ENCODE results near the gene UBXN6.

UBXN6 gene

GRCh38 chr19:4474514-4475022 is 17.0 kb upstream of the UBXN6 start:
- H3K4ac ChIP-seq (ENCODE audit: low read depth in 1 of 2, low read length in 2 of 2): peak overlapping the region in 1 of 2 experiments; percentile 39
- H2BK15ac ChIP-seq (ENCODE audit: low read depth, poor library complexity, severe bottlenecking): no peak overlapping the region
- 47% methylated on average over 9 of the region's 13 CpGs for WGBS
- no peak overlapping the region for H2AFZ ChIP-seq (ENCODE audit: low read depth, low read length)
- H3K27ac ChIP-seq (ENCODE audit: low read length, poor library complexity, severe bottlenecking): peak overlapping the region; percentile 73
- no peak overlapping the region for H2AK5ac ChIP-seq (ENCODE audit: low read length, severe bottlenecking)
- peak overlapping the region; percentile 45 to 86 for H3K4me3 ChIP-seq (ENCODE audit: insufficient read depth in 1 of 2, low read depth in 1 of 2, low read length in 2 of 2)
- H3K4me2 ChIP-seq (ENCODE audit: low read length, poor library complexity, severe bottlenecking): peak overlapping the region; percentile 99
- DNase-seq: peak; percentile 78
- H4K91ac ChIP-seq (ENCODE audit: low read length): peak overlapping the region; percentile 48
- no peak overlapping the region for H3K18ac ChIP-seq (ENCODE audit: low read depth in 1 of 2, low read length in 2 of 2)
- no peak overlapping the region for H3K23ac ChIP-seq (ENCODE audit: low read length in 2 of 2)
- H3K27me3 ChIP-seq (ENCODE audit: control insufficient read depth in 1 of 2, insufficient read depth in 1 of 2, low read length in 2 of 2): no peaks in the 10 kb centered on the region
- H2BK5ac ChIP-seq (ENCODE audit: low read depth, low read length, poor library complexity, severe bottlenecking): no peak overlapping the region
- H3K36me3 ChIP-seq (ENCODE audit: control insufficient read depth in 1 of 2, insufficient read depth in 2 of 2, low read depth in 1 of 2, low read length in 2 of 2): peaks cover 35 to 36% of the 10 kb centered on the region in 2 experiments
- no peaks in the 10 kb centered on the region for H3K9me3 ChIP-seq (ENCODE audit: control insufficient read depth, low read length)
- no peak overlapping the region for H2BK12ac ChIP-seq (ENCODE audit: low read length in 2 of 2)
- H3K9ac ChIP-seq (ENCODE audit: low read length): peak overlapping the region; percentile 73
- peak overlapping the region; percentile 63 for H4K8ac ChIP-seq (ENCODE audit: low read length)
- no peak overlapping the region for H2BK120ac ChIP-seq (ENCODE audit: low read depth, low read length)
- no peak overlapping the region for H3K14ac ChIP-seq (ENCODE audit: low read length in 2 of 2)
- H3K79me1 ChIP-seq (replicated peaks; ENCODE audit: low read length, poor library complexity, severe bottlenecking): peaks cover 18% of the 10 kb centered on the region
- peaks cover 24% of the 10 kb centered on the region for H3K4me1 ChIP-seq (ENCODE audit: control insufficient read depth, insufficient read depth, low read depth, low read length)

DNA sequence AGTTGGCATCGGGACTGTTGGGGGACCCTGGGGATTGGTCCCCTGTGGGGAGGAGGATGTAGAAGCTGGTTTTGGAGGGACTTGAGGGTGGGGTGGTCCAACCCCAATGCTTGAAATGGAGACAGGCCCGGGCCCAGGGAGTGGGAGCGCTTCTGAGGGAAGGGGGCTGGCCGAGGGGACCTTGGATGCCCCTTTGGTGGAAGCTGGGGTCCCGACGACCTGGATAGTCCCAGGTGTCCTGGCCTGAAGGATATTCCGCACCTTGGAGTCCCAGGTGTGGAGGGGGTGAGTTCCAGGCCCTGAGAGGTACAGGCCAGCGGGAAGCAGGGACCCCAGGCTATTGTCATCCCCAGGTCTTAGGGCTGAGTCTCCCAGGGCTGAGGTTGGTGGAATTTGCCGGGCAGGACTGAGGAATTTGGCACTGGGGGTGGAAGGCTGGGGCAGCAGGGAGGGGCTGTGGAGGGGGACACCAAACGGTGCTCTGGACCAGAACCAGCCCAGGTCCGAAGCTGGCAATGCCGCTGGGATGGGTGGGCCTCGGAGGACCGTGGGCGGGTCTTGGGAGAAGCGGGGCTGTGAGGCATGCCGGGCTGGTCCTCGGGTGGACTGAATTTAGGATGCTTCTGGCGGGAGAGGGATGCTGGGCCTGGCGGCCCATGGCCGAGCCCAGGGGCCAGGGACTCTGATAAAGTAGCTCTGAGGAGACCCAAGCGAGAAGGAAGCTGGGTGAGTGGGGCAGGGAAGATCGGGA is 16.3 kb upstream of the UBXN6 start:
- peak overlapping the region in 1 of 2 experiments; percentile 39 for H3K4ac ChIP-seq (ENCODE audit: low read depth in 1 of 2, low read length in 2 of 2)
- H4K8ac ChIP-seq (ENCODE audit: low read length): peak overlapping the region; percentile 63
- H3K4me1 ChIP-seq (ENCODE audit: control insufficient read depth, insufficient read depth, low read depth, low read length): peaks cover 24% of the 10 kb centered on the region
- peak overlapping the region; percentile 48 for H4K91ac ChIP-seq (ENCODE audit: low read length)
- WGBS: 30% methylated on average over 23 of the region's 23 CpGs
- no peak overlapping the region for H2BK120ac ChIP-seq (ENCODE audit: low read depth, low read length)
- H3K18ac ChIP-seq (ENCODE audit: low read depth in 1 of 2, low read length in 2 of 2): peak overlapping the region; percentile 33 to 42
- peak overlapping the region; percentile 73 for H3K9ac ChIP-seq (ENCODE audit: low read length)
- peak overlapping the region in 1 of 2 experiments; percentile 74 for H3K14ac ChIP-seq (ENCODE audit: low read length in 2 of 2)
- no peaks in the 10 kb centered on the region for H3K9me3 ChIP-seq (ENCODE audit: control insufficient read depth, low read length)
- H3K27me3 ChIP-seq (ENCODE audit: control insufficient read depth in 1 of 2, insufficient read depth in 1 of 2, low read length in 2 of 2): no peaks in the 10 kb centered on the region
- peak overlapping the region; percentile 73 for H3K27ac ChIP-seq (ENCODE audit: low read length, poor library complexity, severe bottlenecking)
- H2AK5ac ChIP-seq (ENCODE audit: low read length, severe bottlenecking): peak overlapping the region; percentile 91
- H2AFZ ChIP-seq (ENCODE audit: low read depth, low read length): no peak overlapping the region
- peak overlapping the region; percentile 29 to 54 for H2BK12ac ChIP-seq (ENCODE audit: low read length in 2 of 2)
- no peak for DNase-seq
- peak overlapping the region; percentile 45 to 86 for H3K4me3 ChIP-seq (ENCODE audit: insufficient read depth in 1 of 2, low read depth in 1 of 2, low read length in 2 of 2)
- H3K4me2 ChIP-seq (ENCODE audit: low read length, poor library complexity, severe bottlenecking): peak overlapping the region; percentile 99
- peaks cover 16% of the 10 kb centered on the region for H3K79me1 ChIP-seq (replicated peaks; ENCODE audit: low read length, poor library complexity, severe bottlenecking)
- H2BK15ac ChIP-seq (ENCODE audit: low read depth, poor library complexity, severe bottlenecking): no peak overlapping the region
- H2BK5ac ChIP-seq (ENCODE audit: low read depth, low read length, poor library complexity, severe bottlenecking): peak overlapping the region; percentile 59
- H3K23ac ChIP-seq (ENCODE audit: low read length in 2 of 2): no peak overlapping the region
- peaks cover 29 to 33% of the 10 kb centered on the region in 2 experiments for H3K36me3 ChIP-seq (ENCODE audit: control insufficient read depth in 1 of 2, insufficient read depth in 2 of 2, low read depth in 1 of 2, low read length in 2 of 2)

DNA sequence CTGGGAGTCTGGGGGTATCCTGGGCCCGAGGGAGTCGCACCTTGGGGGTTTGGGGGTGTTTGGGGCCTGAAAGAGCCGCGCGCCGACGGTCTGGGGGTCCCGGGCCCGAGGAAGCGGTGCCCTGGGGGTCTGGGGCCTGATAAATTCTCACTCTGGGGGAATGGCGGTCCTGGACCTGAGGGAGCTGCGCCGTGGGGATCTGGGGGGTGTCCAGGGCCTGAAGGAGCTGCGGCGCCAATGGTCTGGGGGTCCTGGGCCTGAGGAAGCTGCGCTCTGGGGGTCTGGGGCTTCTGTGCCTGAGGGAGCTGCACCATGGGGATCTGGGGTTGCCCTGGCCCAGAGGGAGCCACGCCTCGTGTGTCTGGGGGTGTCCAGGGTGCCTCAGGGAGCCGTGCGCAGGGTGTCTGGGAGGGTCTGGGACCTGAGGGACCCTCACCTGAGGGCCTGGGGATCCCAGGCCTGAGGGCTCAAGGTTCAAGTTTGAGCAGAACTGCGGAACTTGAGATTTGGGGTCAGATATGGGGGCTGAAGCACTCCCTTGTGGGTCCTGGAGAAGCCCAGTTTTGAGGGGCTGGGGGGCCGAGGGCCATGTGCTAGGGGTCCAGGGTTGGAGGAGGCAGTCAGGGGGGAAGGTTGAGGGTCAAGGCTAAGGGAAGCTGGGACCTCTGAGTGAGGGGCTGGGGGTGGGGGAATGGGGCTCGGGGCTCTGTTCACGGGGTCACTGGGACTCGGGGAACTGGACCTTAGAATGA is 15.6 kb upstream of the UBXN6 start:
- peak overlapping the region; percentile 64 to 74 for H3K4ac ChIP-seq (ENCODE audit: low read depth in 1 of 2, low read length in 2 of 2)
- H2BK120ac ChIP-seq (ENCODE audit: low read depth, low read length): no peak overlapping the region
- no peak overlapping the region for H4K91ac ChIP-seq (ENCODE audit: low read length)
- H3K79me1 ChIP-seq (replicated peaks; ENCODE audit: low read length, poor library complexity, severe bottlenecking): peaks cover 11% of the 10 kb centered on the region
- H2BK12ac ChIP-seq (ENCODE audit: low read length in 2 of 2): peak overlapping the region in 1 of 2 experiments; percentile 76
- peaks cover 23 to 26% of the 10 kb centered on the region in 2 experiments for H3K36me3 ChIP-seq (ENCODE audit: control insufficient read depth in 1 of 2, insufficient read depth in 2 of 2, low read depth in 1 of 2, low read length in 2 of 2)
- H2AK5ac ChIP-seq (ENCODE audit: low read length, severe bottlenecking): peak overlapping the region; percentile 83
- no peak overlapping the region for H4K8ac ChIP-seq (ENCODE audit: low read length)
- peak overlapping the region in 1 of 2 experiments; percentile 89 for H3K14ac ChIP-seq (ENCODE audit: low read length in 2 of 2)
- H3K18ac ChIP-seq (ENCODE audit: low read depth in 1 of 2, low read length in 2 of 2): peak overlapping the region; percentile 14 to 33
- H3K27ac ChIP-seq (ENCODE audit: low read length, poor library complexity, severe bottlenecking): no peak overlapping the region
- H2AFZ ChIP-seq (ENCODE audit: low read depth, low read length): no peak overlapping the region
- H2BK15ac ChIP-seq (ENCODE audit: low read depth, poor library complexity, severe bottlenecking): no peak overlapping the region
- H3K27me3 ChIP-seq (ENCODE audit: control insufficient read depth in 1 of 2, insufficient read depth in 1 of 2, low read length in 2 of 2): no peaks in the 10 kb centered on the region
- H3K23ac ChIP-seq (ENCODE audit: low read length in 2 of 2): peak overlapping the region; percentile 7 to 80
- H2BK5ac ChIP-seq (ENCODE audit: low read depth, low read length, poor library complexity, severe bottlenecking): peak overlapping the region; percentile 59
- no peaks in the 10 kb centered on the region for H3K9me3 ChIP-seq (ENCODE audit: control insufficient read depth, low read length)
- H3K9ac ChIP-seq (ENCODE audit: low read length): peak overlapping the region; percentile 89
- peak overlapping the region; percentile 99 for H3K4me2 ChIP-seq (ENCODE audit: low read length, poor library complexity, severe bottlenecking)
- peak overlapping the region; percentile 86 to 91 for H3K4me3 ChIP-seq (ENCODE audit: insufficient read depth in 1 of 2, low read depth in 1 of 2, low read length in 2 of 2)
- DNase-seq: no peak
- 37% methylated on average over 25 of the region's 25 CpGs for WGBS
- H3K4me1 ChIP-seq (ENCODE audit: control insufficient read depth, insufficient read depth, low read depth, low read length): peaks cover 24% of the 10 kb centered on the region

Data from mesenchymal stem cell (in vitro differentiated cells and primary cell).